Stimulated activated CD4-positive, alpha-beta T cell treated with anti-CD3 and anti-CD28 coated beads, Interleukin-4, amount 100 ng/mL, for 1 hour (primary cell): ENCODE measurements around the gene TRMT10A.
"Not testable (repeated sequence)": the region's sequence is repeated elsewhere in the genome, so short reads cannot be mapped to it uniquely, and the experiment has no call there.

Source experiments
- DNase-seq: peaks from one replicate; pipeline ENCODE4 v3.0.0-alpha.2; 2020

Gene TRMT10A

DNA sequence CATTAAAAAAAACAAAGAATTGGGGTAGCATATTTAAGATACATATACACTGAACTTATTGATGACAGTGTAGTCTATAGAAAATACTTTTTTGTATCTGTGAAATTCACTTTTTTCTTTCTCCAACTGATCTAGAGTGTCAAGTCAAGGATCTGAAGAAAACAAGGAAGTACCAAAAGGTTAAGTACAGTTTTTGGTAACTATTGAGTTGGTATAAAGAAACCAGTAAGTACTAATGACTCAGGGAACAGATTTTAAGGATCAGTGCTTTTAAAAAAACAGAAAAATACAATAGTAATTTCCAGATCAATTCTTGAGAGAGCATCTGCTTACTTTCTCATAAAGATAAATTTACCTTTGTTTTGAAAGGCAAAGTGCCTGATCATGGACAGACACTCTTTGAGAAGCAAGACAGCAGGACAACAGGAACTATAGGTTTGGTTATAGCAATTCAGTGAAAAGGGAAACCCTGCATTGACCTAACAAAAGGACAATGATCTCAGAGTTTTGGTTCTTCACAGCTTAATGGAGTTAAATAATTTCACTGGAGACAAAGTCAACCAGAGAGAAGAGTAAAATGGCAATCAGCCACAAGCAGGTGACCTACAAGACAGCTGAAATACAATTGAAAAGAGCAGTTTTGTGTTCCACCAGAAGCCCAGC, 23.4 kb downstream of the TRMT10A start:
- no peak for DNase-seq

GRCh38 chr4:99537674-99538073, 26.2 kb downstream of the TRMT10A start:
- no peak for DNase-seq

- no peak for DNase-seq
Observed at GRCh38 chr4:99536848-99537247, 27.0 kb downstream of the TRMT10A start.

DNA sequence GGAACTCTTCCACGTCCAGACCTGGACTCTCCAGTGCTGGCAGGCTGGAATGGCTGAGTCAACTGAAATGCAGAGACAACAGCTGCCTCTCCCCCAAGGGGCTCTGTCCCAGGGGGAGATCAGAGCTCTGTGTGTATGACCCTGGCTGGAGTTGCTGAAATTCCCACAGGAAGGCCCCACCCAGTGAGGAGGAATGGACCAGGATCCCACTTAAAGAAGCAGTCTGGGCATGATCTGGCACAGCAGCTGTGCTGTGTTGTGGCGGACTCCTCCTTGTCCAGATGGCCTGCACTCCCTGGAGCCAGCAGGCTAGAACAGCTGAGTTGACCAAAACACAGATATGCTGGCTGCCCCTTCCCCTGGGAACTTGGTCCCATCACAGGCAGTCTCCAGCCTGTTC, 27.6 kb downstream of the TRMT10A start:
- DNase-seq: no peak

DNA sequence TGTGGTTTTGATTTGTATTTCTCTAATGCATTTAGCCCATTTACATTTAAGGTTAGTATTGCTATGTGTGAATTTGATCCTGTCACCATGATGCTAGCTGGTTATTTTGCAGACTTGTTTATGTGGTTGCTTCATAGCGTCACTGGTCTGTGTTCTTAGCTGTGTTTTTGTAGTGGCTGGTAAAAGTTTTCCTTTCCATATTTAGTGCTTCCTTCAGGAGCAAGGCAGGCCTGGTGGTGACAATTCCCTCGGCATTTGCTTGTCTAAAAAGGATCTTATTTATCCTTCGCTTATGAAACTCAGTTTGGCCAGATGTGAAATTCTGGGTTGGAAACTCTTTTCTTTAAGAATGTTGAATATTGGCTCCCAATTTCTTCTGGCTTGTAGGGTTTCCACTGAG, 29.1 kb downstream of the TRMT10A start:
- not testable (repeated sequence) for DNase-seq

GRCh38 chr4:99529956-99530355, 33.9 kb downstream of the TRMT10A start:
- no peak for DNase-seq

GRCh38 chr4:99529228-99529627, 34.6 kb downstream of the TRMT10A start:
- no peak for DNase-seq

GRCh38 chr4:99518601-99519295, 45.1 kb downstream of the TRMT10A start:
- DNase-seq: no peak

DNA sequence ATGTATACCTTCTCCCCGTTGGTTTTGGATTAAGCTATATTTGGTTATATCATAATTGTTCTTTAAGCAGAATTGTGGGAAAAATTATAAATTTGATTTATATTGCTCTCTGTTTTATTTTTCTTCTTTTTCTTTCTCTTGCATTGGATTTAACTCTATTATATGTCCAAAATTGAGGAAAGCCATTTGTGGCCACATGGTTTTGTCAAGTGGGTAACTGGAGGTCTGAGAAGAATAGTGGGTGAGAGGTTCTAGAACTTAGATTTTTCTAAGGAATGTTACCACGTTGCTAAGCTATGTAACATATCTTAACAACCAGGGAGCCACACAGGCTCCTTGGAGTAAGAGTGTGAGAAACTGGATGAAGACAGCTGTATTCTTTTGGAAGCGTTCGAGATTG, 53.1 kb downstream of the TRMT10A start, which contains the start of gene C4orf17:
TSS of gene C4orf17 (plus strand) at position 301 of the 400 bp plus-strand sequence. CDS start 2,061 bp downstream, outside the sequence.
- DNase-seq: no peak

DNA sequence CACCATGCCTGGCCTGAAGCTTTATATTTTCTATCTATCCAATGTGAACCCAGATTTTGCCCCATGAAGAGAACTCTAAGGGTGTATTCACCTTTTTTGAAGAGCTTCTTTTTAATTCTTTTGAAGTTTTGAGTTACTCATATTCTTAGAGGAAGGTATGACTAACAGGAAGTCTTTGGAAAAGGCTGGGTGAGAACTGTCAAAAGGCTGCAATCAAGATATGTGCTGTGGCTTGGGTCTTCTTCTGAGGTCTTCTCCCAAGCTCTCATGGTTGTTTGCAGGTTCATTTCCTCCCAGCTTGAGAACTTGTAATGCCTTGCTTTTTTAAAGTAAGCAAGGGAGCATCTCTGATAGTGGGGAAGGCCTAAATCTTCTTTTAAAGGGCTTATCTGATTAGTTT, 56.1 kb downstream of the TRMT10A start:
- no peak for DNase-seq

DNA sequence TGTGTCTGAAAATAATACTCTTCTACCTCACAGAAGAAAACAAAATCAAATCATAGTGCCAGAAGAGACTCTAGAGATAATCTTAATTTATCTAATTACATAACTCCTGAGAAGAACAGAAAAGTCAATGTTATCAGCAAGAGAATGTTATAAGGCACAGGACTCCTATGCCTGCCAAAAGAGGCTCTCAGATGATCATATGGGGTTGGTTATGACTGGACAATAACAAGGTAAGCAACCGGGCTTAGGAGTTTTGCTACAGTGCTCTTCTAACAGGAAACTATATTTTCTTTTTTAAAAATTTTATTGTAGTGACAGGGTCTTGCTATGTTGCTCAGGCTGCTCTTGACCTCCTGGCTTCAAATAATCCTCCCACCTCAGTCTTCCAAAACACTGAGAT, 56.5 kb downstream of the TRMT10A start:
- DNase-seq: no peak

- DNase-seq: no peak
Observed at GRCh38 chr4:99506781-99507180, 57.1 kb downstream of the TRMT10A start.

- DNase-seq: no peak
Observed at GRCh38 chr4:99504804-99505502, 58.9 kb downstream of the TRMT10A start.
